Mesenchymal stem cell (in vitro differentiated cells and primary cell): Measurements from ENCODE around the gene CCNQ.

ENCODE experiments used
- DNase-seq: peaks from one replicate; pipeline ENCODE4 v3.0.0-alpha.2; 2013
- H2AFZ ChIP-seq: one replicate; pipeline ENCODE4 v1.6.1; 2013; ENCODE audit warnings: low read depth, mild to moderate bottlenecking, control low read depth, inconsistent platforms, low read length, moderate library complexity
- H2AK5ac ChIP-seq: 2 replicates; pipeline ENCODE4 v1.6.1; 2013; ENCODE audit warnings: low read length, moderate library complexity, mild to moderate bottlenecking, inconsistent platforms; ENCODE audit not compliant: severe bottlenecking
- H2BK120ac ChIP-seq: one replicate; pipeline ENCODE4 v1.6.1; 2013; ENCODE audit warnings: low read depth, mild to moderate bottlenecking, inconsistent platforms, low read length, moderate library complexity
- H2BK12ac ChIP-seq, 2 experiments: one replicate each; pipeline ENCODE4 v1.6.1; 2013; ENCODE audit warnings: inconsistent platforms in 2 of 2, low read length in 2 of 2, mild to moderate bottlenecking in 2 of 2, moderate library complexity in 2 of 2, control low read depth in 1 of 2
- H2BK15ac ChIP-seq: one replicate; pipeline ENCODE4 v1.6.1; 2013; ENCODE audit warnings: mild to moderate bottlenecking, low read depth, inconsistent platforms; ENCODE audit not compliant: poor library complexity, severe bottlenecking
- H2BK5ac ChIP-seq: 2 replicates; pipeline ENCODE4 v1.6.1; 2013; ENCODE audit warnings: low read depth, mild to moderate bottlenecking, low read length, control low read depth, inconsistent platforms; ENCODE audit not compliant: poor library complexity, severe bottlenecking
- H3K14ac ChIP-seq, 2 experiments: one replicate each; pipeline ENCODE4 v1.6.1; 2013; ENCODE audit warnings: inconsistent platforms in 2 of 2, low read length in 2 of 2, control low read depth in 1 of 2, mild to moderate bottlenecking in 1 of 2, moderate library complexity in 1 of 2
- H3K18ac ChIP-seq, 2 experiments: one replicate each; pipeline ENCODE4 v1.6.1; 2013; ENCODE audit warnings: inconsistent platforms in 2 of 2, low read length in 2 of 2, control low read depth in 1 of 2, low read depth in 1 of 2, mild to moderate bottlenecking in 1 of 2
- H3K23ac ChIP-seq, 2 experiments: one replicate each; pipeline ENCODE4 v1.6.1; 2013; ENCODE audit warnings: inconsistent platforms in 2 of 2, low read length in 2 of 2, mild to moderate bottlenecking in 2 of 2, moderate library complexity in 2 of 2, control low read depth in 1 of 2
- H3K27ac ChIP-seq: 2 replicates; pipeline ENCODE4 v1.5.1; 2013; ENCODE audit warnings: mild to moderate bottlenecking, moderate library complexity, low read length, control low read depth, inconsistent platforms; ENCODE audit not compliant: poor library complexity, severe bottlenecking
- H3K27me3 ChIP-seq, 2 experiments: 2 replicates each; pipeline versions ENCODE4 v1.6.1 to v1.7.0; 2013; ENCODE audit warnings: low read length in 2 of 2, mild to moderate bottlenecking in 2 of 2, moderate library complexity in 2 of 2, control low read depth in 1 of 2, inconsistent platforms in 1 of 2; ENCODE audit not compliant: control insufficient read depth in 1 of 2, insufficient read depth in 1 of 2
- H3K36me3 ChIP-seq, 2 experiments: 2 replicates each; pipeline versions ENCODE4 v1.6.1 to v1.7.0; 2013; ENCODE audit warnings: low read length in 2 of 2, control low read depth in 1 of 2, inconsistent platforms in 1 of 2, low read depth in 1 of 2, mild to moderate bottlenecking in 1 of 2; ENCODE audit not compliant: insufficient read depth in 2 of 2, control insufficient read depth in 1 of 2
- H3K4ac ChIP-seq, 2 experiments: one replicate each; pipeline ENCODE4 v1.6.1; 2013; ENCODE audit warnings: inconsistent platforms in 2 of 2, low read length in 2 of 2, mild to moderate bottlenecking in 2 of 2, moderate library complexity in 2 of 2, control low read depth in 1 of 2, low read depth in 1 of 2
- H3K4me1 ChIP-seq: 2 replicates; pipeline ENCODE4 v1.6.1; 2013; ENCODE audit warnings: low read depth, low read length, control low read depth; ENCODE audit not compliant: control insufficient read depth, insufficient read depth
- H3K4me2 ChIP-seq: 2 replicates; pipeline ENCODE4 v1.6.1; 2013; ENCODE audit warnings: low read length, mild to moderate bottlenecking, inconsistent platforms; ENCODE audit not compliant: poor library complexity, severe bottlenecking
- H3K4me3 ChIP-seq, 2 experiments: 2 replicates each; pipeline versions ENCODE4 v1.5.1 to v1.7.0; 2013; ENCODE audit warnings: low read length in 2 of 2, mild to moderate bottlenecking in 2 of 2, control low read depth in 1 of 2, low read depth in 1 of 2; ENCODE audit not compliant: insufficient read depth in 1 of 2
- H3K79me1 ChIP-seq: replicated peaks from 2 replicates; pipeline ENCODE4 v1.6.1; 2013; ENCODE audit warnings: mild to moderate bottlenecking, control low read depth, low read length, inconsistent platforms; ENCODE audit not compliant: poor library complexity, severe bottlenecking
- H3K9ac ChIP-seq: 2 replicates; pipeline ENCODE4 v1.7.0; 2013; ENCODE audit warnings: mild to moderate bottlenecking, low read length, moderate library complexity
- H3K9me3 ChIP-seq: 2 replicates; pipeline ENCODE4 v1.7.0; 2013; ENCODE audit warnings: mild to moderate bottlenecking, low read length; ENCODE audit not compliant: control insufficient read depth
- H4K8ac ChIP-seq: one replicate; pipeline ENCODE4 v1.6.1; 2013; ENCODE audit warnings: inconsistent platforms, mild to moderate bottlenecking, low read length, moderate library complexity
- H4K91ac ChIP-seq: one replicate; pipeline ENCODE4 v1.6.1; 2013; ENCODE audit warnings: mild to moderate bottlenecking, low read length, inconsistent platforms
- WGBS: methylation state at CpG from one replicate; pipeline ENCODE4 v1.1.7; 2013; ENCODE audit warnings: mixed read lengths; 5-methylcytosine and 5-hydroxymethylcytosine counted together

Gene CCNQ

DNA sequence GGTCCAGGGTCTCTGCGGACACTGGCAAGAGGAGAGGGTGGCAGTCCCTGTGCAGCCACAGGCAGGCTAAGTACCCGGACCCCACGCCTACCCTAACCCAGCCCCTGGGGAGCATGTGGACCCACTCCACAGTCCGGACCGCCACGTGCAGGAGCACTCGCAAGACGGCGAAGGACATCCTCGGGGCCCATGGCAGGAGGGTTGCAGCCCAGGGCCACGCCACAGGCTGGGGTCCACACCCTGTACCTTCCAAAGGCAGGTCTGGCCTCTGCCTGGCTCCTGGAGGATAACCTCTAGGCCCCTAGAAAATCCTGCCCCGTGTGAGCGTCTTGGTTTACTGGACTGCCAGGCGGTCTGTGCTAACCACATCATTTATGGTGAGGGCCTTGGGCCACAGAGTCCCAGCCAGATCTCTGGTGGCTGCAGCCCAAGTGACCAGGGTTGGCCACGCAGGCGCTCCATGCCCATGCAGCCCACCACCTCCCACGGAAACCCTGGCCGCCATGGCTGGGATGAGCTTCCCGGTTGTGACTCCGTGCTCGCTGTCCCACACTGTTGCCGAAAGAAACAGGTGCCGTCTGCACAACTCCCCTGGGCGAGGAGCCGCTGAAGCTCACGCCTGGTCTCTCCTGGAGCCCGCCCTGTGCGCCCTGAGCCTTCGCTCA, 10.0 kb downstream of the CCNQ start:
- no peak for DNase-seq
- 99% methylated on average over 22 of the region's 29 CpGs for WGBS
- no peak overlapping the region for H3K4me3 ChIP-seq
- no peak overlapping the region for H3K27ac ChIP-seq
- no peak overlapping the region for H3K23ac ChIP-seq
- H2AK5ac ChIP-seq: no peak overlapping the region
- no peak overlapping the region for H4K8ac ChIP-seq
- H3K4ac ChIP-seq: no peak overlapping the region
- peaks cover 29 to 64% of the 10 kb centered on the region in 2 experiments for H3K36me3 ChIP-seq
- no peak overlapping the region for H2AFZ ChIP-seq
- H2BK12ac ChIP-seq: no peak overlapping the region
- peaks cover 8% of the 10 kb centered on the region for H3K79me1 ChIP-seq
- H3K18ac ChIP-seq: no peak overlapping the region
- H3K9ac ChIP-seq: no peak overlapping the region
- H3K4me1 ChIP-seq: no peaks in the 10 kb centered on the region
- H3K14ac ChIP-seq: no peak overlapping the region
- H3K9me3 ChIP-seq: peaks cover 1% of the 10 kb centered on the region
- H3K27me3 ChIP-seq: peaks cover 0 to 18% of the 10 kb centered on the region in 2 experiments
- no peak overlapping the region for H2BK5ac ChIP-seq
- H2BK120ac ChIP-seq: no peak overlapping the region
- no peak overlapping the region for H3K4me2 ChIP-seq
- no peak overlapping the region for H2BK15ac ChIP-seq
- no peak overlapping the region for H4K91ac ChIP-seq

GRCh38 chrX:153588021-153588781, 10.7 kb downstream of the CCNQ start:
- peaks cover 0 to 16% of the 10 kb centered on the region in 2 experiments for H3K27me3 ChIP-seq
- no peak overlapping the region for H2BK12ac ChIP-seq
- no peak overlapping the region for H3K4me3 ChIP-seq
- no peak overlapping the region for H3K14ac ChIP-seq
- H3K23ac ChIP-seq: no peak overlapping the region
- peaks cover 5% of the 10 kb centered on the region for H3K79me1 ChIP-seq
- no peak overlapping the region for H2BK120ac ChIP-seq
- no peak overlapping the region for H3K4me2 ChIP-seq
- H2AK5ac ChIP-seq: no peak overlapping the region
- H4K8ac ChIP-seq: no peak overlapping the region
- no peak overlapping the region for H2BK5ac ChIP-seq
- H3K27ac ChIP-seq: no peak overlapping the region
- H3K36me3 ChIP-seq: peaks cover 26 to 57% of the 10 kb centered on the region in 2 experiments
- H3K9ac ChIP-seq: no peak overlapping the region
- WGBS: 96% methylated on average over 11 of the region's 18 CpGs
- H3K18ac ChIP-seq: no peak overlapping the region
- no peak overlapping the region for H4K91ac ChIP-seq
- H3K4ac ChIP-seq: no peak overlapping the region
- no peaks in the 10 kb centered on the region for H3K4me1 ChIP-seq
- no peak for DNase-seq
- peaks cover 5% of the 10 kb centered on the region for H3K9me3 ChIP-seq
- H2AFZ ChIP-seq: no peak overlapping the region
- no peak overlapping the region for H2BK15ac ChIP-seq

DNA sequence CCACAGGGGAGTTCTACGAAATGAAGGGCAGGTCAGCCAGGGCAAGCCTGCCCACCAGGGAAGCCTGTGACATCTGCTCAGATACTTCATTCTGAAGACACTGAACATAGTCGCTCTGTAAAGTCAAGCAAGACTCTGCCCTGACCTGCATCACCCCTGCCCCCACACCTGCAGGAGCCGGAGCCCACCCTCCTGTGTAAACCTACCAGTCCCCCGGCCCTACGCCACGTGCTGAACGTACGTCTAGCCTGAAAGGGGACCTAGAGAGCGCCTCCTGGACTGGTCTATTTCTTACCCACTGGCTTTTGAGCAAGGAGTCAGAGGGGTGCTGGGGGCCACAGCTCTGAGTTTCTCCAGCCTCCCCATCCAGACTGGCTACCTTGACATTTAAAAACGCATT, 11.6 kb downstream of the CCNQ start:
- Histone ChIP-seq H4K91ac (no peak overlapping the region), H3K9me3 (peaks cover 5% of the 10 kb centered on the region), H3K79me1 (peaks cover 3% of the 10 kb centered on the region), H3K36me3 (peaks cover 23 to 48% of the 10 kb centered on the region in 2 experiments), H3K4ac (no peak overlapping the region), H3K27ac (no peak overlapping the region), H3K14ac (no peak overlapping the region), H3K27me3 (peaks cover 0 to 20% of the 10 kb centered on the region in 2 experiments), H3K4me1 (peaks cover 3% of the 10 kb centered on the region), H4K8ac (no peak overlapping the region), H2BK15ac (no peak overlapping the region), H2BK12ac (no peak overlapping the region), H3K23ac (no peak overlapping the region), H2BK120ac (no peak overlapping the region), H2BK5ac (no peak overlapping the region), H3K9ac (no peak overlapping the region), H3K4me2 (no peak overlapping the region), H3K18ac (no peak overlapping the region), H2AK5ac (no peak overlapping the region), H2AFZ (no peak overlapping the region), H3K4me3 (no peak overlapping the region)
- no peak for DNase-seq
- 94% methylated on average over 10 of the region's 10 CpGs for WGBS

DNA sequence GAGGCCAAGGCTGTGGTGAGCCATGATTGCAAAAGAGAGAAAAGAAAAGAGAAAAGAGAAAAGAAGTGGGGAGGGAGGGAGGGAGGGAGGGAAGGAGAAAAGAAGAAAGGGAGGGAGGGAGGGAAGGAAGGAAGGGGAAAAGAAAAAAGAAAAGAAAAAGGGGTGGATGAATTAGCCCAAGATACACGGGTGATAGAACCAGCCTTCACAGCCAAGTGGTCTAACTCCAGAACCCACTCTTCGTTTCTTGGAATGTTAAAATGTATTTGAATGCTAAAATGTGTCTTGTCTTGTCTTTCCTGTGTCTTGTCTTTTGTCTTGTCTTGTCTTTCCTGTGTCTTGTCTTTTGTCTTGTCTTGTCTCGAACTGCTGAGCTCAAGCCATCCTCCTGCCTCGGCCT, 13.1 kb downstream of the CCNQ start:
- Histone ChIP-seq H3K18ac (no peak overlapping the region), H3K4me2 (no peak overlapping the region), H3K23ac (no peak overlapping the region), H3K79me1 (no peaks in the 10 kb centered on the region), H4K8ac (no peak overlapping the region), H3K36me3 (peaks cover 17 to 33% of the 10 kb centered on the region in 2 experiments), H2BK12ac (no peak overlapping the region), H3K9me3 (peaks cover 5% of the 10 kb centered on the region), H2BK15ac (no peak overlapping the region), H3K27me3 (peaks cover 0 to 21% of the 10 kb centered on the region in 2 experiments), H2BK120ac (no peak overlapping the region), H3K27ac (no peak overlapping the region), H3K14ac (no peak overlapping the region), H2AFZ (no peak overlapping the region), H4K91ac (no peak overlapping the region), H3K4me1 (peaks cover 3% of the 10 kb centered on the region), H3K4ac (no peak overlapping the region), H3K9ac (no peak overlapping the region), H2AK5ac (no peak overlapping the region), H3K4me3 (no peak overlapping the region), H2BK5ac (no peak overlapping the region)
- DNase-seq: no peak
- 92% methylated on average over 3 of the region's 4 CpGs for WGBS
